Stimulated activated naive CD4-positive, alpha-beta T cell treated with Interleukin-2 at 50 U/mL for 16 hours (primary cell): ENCODE results near the gene VWA7.

ENCODE experiments used
- DNase-seq: peaks from one replicate; lab custom pipeline; 2025; lab: John Stamatoyannopoulos, UW

VWA7 gene

GRCh38 chr6:31750411-31751022, 26.6 kb downstream of the VWA7 start:
- DNase-seq: no peak

- no peak for DNase-seq
These were observed 27.7 kb downstream of the VWA7 start for GRCh38 chr6:31749301-31750036.

DNA sequence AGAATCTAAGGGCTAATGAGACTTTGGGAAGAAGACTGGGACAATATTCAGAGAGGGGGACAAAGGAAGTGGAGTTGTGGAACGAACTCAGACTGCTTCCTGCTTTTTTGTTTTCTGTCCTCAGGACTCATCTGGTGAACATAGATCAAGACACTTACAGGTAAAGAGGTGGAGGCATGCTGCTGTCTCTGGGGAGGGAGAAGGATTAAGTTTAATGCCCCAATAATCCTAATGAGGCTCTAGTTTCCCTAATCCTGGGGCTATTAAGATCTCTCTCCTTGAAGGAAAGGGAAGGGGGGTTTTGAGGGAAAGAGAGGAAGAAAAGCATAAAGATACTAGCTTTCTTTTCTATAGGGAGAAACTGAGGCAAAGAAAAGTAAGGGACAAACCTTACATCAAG, 32.7 kb downstream of the VWA7 start:
- no peak for DNase-seq

- DNase-seq: no peak
These were observed 34.2 kb downstream of the VWA7 start for GRCh38 chr6:31742894-31743293.

DNA sequence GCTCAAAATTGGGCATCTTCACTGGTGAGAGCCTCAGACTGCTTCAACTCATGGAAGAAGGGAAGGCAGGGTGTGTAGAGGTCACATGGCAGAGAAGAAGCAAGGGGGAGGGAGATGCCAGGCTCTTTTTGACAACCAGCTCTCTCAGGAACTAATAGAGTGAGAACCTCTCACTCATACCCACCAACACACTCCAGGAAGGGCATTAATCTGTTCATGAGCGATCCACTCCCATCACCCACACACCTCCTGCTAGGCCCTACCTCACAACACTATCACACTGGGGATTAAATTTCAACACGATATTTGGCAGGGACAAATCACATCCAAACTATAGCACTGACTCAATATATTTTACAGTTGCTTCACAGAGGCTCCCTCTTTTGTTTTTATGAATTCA, 35.3 kb downstream of the VWA7 start:
- no peak for DNase-seq

DNA sequence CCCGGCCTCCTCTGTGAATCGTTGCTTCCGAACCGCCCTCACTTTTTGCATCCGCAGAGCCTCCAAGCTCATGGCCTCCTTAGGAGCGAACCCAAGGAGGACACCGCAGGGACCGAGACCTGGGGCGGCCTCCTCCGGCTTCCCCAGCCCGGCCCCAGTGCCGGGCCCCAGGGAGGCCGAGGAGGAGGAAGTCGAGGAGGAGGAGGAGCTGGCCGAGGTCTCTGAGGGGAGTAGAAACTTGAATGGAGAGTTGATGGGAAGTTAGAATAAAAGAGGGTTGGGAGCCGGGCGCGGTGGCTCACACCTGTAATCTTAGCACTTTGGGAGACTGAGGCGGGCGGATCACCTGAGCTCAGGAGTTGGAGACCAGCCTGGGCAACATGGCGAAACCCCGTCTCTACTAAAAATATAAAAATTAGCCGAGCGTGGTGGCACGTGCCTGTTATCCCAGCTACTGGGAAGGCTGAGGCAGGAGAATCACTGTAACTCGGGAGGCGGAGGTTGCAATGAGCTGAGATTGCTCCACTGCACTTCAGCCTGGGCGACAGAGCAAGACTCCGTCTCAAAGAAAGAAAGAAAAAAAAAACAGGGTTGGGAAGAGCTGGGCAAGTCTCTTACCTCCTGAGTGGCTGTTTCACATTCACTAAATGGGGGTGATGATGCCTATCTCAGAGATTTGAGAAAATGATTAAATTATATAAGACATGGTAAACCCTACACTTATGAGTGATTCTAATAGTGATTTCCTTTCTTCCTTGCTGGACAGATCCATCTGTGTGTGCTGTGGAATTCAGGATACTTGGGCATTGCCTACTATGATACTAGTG, 36.5 kb downstream of the VWA7 start:
- no peak for DNase-seq

DNA sequence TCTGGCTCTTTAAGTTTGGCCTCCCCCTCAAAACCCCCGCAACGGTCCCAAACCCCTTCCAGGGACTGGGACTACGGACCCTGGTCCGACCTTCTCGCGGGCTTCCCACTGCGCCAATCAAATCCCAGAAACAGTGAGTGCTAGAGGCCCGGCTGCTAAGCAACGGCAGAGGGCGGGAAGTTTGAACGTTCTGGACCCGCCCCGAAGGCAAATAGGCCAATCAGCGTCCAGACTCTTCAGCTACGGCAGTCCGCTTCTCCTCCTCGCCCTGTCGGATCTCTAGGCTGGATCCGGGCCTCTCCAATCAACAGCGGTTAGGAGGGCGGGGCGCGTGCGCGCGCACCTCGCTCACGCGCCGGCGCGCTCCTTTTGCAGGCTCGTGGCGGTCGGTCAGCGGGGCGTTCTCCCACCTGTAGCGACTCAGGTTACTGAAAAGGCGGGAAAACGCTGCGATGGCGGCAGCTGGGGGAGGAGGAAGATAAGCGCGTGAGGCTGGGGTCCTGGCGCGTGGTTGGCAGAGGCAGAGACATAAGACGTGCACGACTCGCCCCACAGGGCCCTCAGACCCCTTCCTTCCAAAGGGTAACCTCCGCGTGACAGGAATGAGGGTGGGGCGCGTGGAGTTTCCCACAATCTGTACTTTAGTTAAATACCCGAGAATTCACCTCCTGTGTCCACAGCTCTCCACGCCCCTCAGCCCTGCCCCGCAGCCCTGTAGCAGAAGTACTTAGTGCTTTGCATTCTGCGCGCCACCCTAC, 37.3 kb downstream of the VWA7 start, which contains the start of gene MSH5:
TSS of gene MSH5 (plus strand) at position 367 of the 758 bp plus-strand sequence. CDS start 462 bp downstream, outside the sequence.
- peak; percentile 95 for DNase-seq

GRCh38 chr6:31737991-31738979, 38.8 kb downstream of the VWA7 start:
- DNase-seq: peak; percentile 46

DNA sequence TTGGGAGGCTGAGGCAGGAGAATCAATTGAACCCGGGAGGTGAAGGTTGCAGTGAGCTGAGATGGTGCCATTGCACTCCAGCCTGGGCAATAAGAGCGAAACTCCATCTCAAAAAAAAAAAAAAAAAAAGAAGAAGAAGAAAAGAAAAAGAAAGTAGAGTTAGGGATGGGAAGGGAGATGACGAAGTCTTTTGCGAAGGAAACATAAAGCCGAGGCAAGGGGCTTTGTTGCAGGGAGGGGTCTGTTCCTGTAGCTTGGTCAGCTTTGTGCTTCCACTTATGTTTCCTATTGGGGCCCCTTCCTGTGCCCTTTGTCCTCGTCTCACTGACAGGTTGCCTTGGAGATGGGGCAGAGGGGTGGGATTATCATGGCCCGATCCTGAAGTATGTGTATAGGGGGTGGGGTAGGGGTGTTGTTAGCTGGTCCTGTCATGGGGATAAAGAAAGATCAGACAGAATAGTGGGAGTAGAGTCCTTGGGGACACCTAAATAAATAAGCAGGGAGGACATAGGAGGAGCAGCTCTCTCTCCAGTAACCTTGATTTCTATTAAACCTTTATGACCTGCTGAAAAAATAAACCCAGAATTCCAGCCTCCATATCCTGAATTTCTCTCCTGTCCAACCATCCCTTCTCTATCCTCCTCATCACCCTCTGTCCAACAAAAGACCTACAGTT, 39.7 kb downstream of the VWA7 start:
- DNase-seq: no peak

- no peak for DNase-seq
These were observed 40.3 kb downstream of the VWA7 start for GRCh38 chr6:31736768-31737314.

DNA sequence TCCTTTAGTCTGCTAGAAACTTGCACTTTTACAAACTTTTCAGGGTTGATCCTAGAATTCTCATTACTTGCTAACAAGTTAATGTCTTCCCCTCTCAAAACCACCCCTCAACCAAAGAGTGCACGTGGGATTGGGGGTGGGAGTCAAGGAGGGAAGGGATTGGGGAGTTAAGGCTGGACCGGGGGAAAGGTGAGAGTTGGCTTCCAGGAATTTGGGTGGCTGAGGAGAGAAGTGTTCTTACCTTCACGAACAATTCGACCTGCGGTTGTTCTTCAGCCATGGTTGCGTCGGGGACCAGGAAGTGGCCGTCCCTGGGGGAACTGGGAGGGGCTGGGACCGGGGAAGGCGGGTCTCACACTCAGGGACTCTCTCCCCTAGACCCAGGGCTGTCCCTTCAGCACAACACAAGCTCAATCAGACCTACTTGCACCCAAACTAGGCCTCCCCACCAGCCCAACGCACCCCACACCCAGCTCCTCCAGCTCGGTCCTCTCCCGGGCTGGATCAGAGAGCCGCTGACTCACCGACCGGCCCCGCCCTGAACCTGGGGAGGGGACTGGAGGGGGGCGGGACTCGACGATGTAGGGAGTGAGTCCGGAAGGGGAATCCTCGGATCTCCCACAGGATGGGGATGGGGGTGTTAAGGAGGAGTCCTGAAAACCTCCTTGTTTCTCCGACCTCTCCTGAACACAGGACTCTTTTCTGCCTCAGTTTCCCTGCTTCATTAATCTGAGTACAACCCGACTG, 40.9 kb downstream of the VWA7 start, which contains the start of gene CLIC1:
TSS of gene CLIC1 (minus strand) at position 510 of the 747 bp plus-strand sequence. CDS start at position 280, 230 bp downstream.
- DNase-seq: peak; percentile 76

- DNase-seq: peak; percentile 37
These were observed 42.2 kb downstream of the VWA7 start for GRCh38 chr6:31734821-31735406.

GRCh38 chr6:31734247-31734820, 42.8 kb downstream of the VWA7 start:
- no peak for DNase-seq

DNA sequence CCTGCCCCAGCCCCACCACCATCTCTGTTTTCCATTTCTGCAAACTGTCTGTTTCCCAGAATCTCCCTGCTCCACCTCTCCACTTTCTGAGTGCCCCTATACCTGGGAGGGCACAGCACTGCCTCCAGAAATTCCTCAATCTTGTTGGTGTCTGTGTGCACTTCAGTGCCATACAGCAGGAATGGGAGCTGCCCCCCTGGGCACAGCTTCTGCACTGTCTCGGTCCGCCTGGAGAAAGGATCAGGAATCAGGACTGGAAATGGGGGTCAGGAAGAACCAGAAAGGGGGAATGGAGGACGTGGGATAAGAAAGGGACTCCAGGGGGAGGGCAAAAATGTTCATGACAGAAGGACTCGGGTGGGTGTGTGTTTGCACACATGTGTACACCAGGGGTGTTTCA, 43.4 kb downstream of the VWA7 start:
- DNase-seq: no peak

GRCh38 chr6:31732029-31732428, 45.1 kb downstream of the VWA7 start:
- no peak for DNase-seq

DNA sequence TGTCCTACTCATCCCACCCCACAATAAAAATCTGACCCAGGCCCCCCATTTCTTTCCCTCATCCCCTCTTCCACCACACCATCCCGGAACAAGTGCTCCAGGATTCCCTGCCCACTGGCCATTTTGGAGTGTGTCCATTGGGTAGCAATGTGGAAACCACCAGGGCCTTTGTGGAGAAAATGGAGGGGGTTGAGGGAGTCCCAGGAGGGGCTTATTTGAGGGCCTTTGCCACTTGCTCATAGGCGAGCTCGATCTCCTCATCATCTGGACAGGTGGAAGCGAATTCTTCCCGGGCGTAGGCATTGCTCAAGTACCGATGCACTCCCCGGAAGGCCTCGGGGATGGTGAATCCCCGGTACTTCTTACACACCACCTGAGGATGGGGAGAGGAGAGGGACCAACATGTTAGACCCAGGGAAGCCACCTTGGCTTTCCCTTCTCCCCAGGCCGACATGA, 46.5 kb downstream of the VWA7 start:
- no peak for DNase-seq

GRCh38 chr6:31729979-31730630, 47.0 kb downstream of the VWA7 start:
- peak; percentile 58 for DNase-seq
